GM18520 (cell line): ENCODE measurements around the gene C16orf87.

Experiments used
- ATAC-seq: cut with Tn5 transposase; IDR thresholded peaks from one replicate; pipeline ENCODE4 v1.9.1; 2021; ENCODE audit not compliant: unreplicated experiment

Gene C16orf87

DNA sequence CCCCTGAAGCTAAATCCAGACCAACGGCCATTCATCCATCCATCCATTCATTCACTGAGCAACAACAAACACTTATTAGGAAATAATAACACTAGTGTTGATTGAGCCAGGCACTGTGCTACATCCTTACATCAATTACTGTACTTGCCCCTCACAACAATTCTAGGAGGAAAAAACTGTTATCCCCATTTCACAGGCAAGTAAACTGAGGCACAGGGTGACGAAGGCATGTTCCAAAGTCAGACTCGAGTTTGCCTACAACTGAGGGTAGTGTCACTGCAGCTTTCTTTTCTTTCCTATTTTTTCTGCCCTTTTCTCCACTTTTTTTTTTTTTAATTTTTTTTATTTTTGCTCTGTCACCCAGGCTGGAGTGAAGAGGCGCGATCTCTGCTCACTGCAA lies 71.7 kb downstream of the C16orf87 start:
- ATAC-seq, result no peak

DNA sequence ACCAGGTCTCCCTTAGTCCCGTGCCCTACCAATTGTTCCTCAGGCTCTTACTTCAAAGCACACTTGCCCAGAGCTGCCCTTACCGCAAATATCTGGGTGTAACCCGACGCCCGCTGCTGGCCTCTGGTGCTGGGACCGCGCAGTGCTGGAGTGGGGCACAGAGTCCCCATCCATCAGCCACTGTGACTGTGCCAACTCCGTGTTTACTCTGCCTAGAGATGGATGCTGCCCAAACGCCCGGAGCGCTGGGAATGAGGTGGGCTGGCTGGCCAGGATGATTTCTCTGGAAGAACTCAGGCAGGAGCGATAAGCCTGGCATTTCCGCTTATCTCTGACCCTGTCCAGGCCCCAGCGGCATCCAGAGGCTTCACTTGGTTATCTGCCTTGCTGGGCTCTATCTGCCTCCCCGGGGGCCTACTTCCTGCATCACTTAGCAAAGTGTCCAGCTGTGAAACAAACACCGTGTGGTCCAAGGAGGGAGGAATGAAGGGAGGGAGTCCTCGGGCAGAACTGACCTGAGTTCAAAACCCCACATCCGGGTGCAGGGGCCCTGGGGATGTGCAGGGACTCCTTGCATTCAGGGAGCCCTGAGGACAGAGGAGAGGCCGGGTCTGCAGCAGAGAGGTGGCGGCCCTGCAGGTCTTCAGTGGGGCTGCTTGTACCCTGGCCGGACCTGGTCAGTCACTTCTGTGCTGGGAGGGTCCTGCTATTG lies 73.5 kb downstream of the C16orf87 start:
- ATAC-seq, result no peak

DNA sequence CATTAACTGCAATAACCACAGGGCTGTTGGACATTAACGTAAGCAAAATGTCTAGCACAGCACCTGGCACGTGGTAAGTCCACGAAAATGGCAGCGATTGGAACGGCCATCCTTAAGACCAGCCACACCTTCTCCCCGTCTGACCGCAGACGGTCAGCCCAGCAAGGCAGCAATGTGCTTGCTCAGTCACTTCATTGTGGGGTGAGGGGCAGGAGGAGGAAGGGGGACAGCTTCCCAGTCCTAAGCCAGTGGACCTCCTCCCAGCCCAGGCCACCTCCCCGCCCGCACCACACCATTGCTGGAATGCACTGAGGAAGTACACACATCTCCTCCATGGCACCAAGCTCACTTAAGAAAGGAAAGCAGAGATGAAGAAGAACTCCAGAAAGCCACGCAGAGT lies 74.2 kb downstream of the C16orf87 start:
- ATAC-seq, result no peak

DNA sequence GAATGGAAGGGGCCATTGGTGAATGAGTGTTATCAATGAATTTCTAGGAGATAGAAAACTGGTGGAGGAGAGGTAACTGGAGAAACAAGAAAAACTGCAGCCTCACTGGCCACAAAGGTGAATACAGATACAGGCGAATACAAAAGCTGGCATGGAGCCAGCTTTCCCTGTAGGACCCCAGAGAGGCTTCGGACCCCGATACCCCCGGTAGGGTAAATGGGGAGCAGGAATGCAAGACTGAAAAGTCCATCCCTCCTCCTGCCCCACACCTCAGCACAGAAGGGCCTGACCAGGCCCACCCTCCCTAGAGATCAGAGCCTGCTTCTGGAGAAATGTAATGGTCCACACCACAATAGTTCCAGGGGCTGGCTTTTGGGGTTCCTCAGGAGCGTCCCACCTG lies 78.0 kb downstream of the C16orf87 start:
- ATAC-seq, result no peak

DNA sequence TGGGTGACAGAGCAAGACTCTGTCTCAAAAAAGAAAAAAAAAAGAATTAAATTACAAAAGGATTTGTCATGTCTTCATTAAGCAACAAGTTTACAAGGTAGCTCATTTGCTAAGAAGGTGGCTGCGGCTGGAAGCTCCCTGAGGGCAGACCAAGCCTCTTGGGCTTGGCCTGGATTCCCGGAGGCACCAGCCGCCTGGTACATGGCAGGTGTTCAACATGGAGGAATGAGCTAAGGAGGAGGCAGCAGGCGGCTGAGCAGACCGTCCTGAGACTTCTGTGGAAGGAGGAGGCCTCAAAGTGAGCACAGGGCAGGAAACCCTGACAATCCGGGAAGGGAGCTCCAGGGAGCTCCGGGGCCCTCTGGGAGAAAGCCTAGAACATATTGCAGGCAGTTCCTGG lies 79.6 kb downstream of the C16orf87 start:
- ATAC-seq, result no peak

DNA sequence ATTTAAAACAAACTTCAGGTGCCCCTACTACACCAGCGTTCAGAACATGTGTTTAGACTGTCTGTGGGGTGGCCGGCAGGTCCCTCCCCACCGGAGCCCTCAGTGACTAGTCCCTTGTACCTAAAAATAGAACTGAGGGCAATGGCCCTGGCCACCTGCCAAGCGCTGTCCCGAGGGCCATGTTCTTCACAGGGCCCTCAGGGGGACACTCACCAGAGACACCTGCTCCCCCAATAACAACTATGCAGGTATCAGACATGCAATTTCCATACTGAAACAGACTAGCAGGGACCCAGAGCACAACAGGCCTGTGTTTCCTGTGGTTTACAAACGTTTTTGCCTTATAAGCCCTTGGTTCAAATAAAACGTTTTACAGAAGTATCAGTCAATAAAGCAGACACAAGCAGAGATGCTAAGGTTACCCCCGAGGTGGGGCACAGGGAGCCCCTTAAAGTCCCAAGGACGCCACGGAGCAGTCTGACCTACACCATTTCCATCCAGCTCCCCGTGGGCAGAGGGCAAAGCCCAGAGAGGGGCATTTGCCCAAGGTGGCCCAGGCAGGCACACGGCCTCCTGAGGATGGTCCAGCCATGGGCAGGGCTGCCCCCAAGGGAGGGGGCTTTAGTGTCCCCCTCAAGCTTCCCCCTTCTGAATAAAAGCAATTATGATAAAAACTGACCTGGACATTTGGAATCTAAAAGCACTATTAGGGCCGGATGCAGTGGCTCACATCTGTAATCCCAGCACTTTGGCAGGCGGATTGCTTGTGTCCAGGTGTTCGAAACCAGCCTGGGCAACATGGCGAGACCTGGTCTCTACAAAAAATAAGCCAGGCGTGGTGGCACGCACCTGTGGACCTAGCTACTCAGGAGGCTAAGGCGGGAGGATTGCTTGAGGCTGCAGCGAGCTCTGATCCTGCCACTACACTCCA lies 81.9 kb downstream of the C16orf87 start:
- no peak for ATAC-seq

DNA sequence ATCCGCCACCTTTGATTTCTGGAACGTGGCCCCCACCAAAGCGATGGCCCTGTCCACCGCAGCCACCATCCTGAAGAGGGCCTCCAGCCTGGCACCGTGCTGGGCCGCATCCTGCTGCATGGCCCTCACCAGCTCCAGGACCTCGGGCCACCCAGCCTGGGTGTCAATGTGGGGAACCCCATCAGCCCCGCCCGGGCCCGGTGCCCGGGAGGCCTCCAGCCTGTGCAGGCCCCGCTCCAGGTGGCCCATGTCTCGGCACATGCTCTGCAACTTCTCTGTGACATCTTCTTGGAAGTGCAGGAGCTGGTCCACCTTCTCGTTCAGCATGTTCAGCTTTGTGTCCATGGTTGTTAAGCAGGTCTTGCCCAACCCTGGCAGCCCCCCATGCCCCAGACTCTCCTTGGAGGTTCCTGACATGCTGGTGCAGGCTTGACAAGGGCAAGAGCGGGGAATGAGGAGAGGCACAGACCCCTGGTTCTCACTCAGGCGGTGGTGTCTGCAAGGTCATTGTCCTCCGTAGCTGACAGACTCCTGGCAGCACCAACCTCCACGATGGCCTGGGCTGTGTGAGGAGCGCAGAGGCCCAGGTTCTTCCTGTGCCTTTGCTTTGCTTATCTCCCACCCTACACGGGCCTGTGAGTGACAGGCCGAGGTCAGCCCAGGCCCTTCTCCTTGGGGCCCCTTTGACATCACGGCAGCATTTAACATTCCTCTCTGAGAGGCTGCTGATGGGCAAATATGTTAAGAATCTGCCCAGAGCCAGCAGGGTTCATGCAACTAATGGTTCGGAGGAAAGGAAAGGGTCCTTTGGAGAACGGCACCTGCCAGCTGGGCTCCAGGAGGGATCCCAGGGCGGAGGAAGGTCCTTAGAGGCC lies 83.0 kb downstream of the C16orf87 start, which contains the start of gene MYLK3:
TSS of gene MYLK3 (minus strand) at position 568 of the 875 bp plus-strand sequence. CDS start at position 417, 151 bp downstream.
- ATAC-seq, result no peak

DNA sequence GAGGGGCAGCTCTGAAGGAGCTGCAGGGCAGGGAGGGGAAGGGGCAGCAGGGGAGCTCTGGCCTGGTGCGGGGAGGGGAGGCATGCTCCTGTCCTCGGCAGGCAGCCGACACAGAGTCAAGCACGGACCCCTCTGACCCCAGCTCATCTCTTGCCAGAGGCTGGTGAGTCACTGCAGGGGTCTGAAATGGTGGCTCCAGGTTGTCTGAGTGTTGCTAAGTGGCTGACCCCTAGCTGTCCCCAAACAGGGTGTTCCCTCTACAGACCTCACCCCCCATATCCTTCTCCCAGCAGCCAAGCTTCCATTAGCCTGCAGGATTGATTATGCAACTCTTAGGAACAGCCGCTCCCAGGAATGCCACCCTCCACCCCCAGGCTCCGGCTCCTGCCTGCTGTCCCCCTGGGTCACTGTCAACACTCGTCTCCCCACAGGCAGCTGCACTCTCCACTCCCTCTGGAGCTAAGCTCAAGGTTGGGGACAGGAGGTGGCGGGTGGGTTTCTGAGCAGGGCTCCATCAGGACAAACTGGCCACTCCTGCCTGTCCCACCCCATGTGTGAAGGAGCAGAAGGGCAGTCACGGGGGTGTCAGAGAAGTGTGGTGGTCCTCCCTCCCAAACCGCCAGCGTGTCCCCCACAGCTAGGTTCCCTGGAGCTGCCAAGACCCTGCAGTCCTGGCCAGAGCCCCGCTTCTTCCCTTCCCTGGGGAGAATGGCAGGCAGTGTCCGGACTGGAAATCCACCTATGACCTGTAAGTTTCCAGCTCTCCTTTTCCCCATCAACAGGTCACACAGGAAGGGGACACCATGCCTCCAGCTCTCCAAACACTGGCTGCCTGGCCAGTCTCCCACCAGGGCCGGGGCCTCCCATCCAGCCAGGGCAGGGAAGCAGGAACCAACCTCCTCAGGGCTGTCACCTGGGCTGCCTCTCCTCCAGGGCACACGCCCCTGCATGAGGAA lies 83.9 kb downstream of the C16orf87 start:
- no peak for ATAC-seq
